ENCODE measurements around the gene PIAS4.

The PIAS4 gene

DNA sequence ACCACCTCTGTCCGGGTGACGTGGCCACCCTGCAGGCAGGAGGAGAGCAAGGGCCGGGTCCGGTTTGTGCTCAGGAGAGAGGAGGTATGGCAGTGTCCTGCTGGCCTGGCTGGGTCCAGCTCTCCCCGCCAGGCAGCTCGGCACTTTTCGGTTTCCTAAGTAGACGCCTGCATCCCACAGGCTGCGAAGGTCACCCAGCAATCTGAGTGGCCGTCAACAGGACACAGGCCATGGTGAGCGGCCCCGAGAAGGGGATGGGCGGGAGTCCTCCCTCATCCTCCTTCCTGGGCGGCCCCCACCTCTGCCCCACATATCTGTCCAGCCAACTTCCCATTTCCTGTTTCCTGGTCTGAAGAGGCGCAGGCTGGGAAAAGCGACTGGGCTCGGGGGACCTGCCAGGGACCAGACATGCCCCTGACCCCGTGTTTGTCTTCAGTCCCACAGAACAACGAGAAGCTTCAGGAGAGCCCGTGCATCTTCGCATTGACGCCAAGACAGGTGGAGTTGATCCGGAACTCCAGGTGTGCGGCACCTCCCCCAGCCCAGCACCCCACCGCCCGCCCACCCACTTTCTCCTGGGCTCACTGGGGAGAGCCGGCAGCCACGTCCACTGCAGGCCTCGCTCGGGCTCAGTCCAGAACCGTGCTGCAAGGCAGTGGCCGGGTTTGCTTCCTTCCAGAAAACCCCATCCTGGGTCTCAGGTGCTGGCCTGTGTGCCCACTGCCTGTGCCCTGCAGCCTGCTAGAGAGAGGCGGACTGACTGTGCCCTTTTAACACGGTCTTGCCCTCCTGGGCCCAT, 16.3 kb downstream of the PIAS4 start:
- DNase-seq (ENCODE audit: low spot score) = no peak

DNA sequence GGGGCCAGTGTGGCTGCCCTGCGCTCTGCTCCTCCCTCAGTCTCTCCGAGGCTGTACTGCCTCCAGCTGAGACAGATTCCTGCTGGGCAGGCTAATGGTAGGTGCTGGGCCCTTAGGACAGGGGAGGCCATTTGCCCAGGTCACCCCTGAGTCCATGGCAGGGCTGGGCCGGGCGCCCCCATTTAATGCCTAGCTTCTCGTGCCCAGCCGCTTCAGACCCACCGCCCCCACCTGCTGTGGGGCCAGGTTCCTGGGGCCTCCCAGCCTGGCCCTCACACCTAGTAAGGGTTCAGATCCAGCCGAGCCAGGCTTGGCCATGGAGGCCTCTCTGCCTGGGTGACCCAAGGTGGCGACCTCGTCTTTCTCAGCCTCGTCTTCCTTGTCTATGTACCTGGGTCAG, 17.8 kb downstream of the PIAS4 start:
- DNase-seq (ENCODE audit: low spot score) = no peak

DNA sequence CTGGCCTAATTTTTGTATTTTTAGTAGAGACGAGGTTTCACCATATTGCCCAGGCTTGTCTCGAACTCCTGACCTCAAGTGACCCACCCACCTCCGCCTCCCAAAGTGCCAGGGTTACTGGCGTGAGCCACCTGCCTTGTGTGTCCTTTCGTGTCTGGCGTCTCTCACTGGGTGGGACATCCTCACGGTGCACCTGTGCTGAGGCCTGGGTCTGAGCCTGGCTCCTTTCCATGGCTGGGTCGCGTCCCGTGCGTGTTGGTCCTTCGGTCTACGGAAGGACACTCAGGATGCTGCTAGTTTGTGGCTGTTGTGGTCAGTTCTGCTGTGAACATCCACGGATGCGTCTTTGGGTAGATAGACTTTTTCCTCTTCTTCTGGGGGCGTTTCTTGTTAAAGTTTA, 19.6 kb downstream of the PIAS4 start:
- DNase-seq (ENCODE audit: low spot score) = no peak

DNA sequence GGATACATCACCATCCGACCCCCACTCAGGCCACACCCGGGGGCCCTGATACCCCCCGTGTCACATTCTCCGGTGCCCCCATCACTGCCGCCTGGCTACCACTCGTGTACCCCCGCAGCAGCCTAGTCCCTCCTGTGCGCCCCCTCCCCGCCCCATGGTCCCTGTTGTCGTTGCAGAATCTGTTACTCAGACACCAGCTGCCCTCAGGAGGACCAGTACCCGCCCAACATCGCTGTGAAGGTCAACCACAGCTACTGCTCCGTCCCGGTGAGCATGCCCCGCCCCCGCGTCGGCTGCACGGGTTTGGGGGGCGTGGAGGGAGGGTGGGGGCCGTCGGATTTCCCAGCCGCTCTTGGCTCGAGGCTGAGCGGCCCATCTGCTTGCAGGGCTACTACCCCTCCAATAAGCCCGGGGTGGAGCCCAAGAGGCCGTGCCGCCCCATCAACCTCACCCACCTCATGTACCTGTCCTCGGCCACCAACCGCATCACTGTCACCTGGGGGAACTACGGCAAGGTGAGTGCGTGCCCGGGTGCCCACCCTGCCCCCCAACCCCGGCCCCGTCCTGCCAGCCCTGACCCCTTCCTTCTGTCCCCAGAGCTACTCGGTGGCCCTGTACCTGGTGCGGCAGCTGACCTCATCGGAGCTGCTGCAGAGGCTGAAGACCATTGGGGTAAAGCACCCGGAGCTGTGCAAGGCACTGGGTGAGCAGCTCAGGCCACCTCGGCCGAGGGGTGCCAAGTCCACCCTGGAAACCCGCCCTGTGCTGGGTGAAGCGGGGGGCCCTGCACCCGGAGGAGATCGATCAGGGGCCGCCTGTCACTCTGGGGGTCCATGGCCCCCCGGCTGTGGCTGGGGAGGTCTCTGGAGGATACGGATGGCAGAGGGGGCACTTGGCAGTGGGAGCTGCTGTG, 21.1 kb downstream of the PIAS4 start:
- DNase-seq (ENCODE audit: low spot score) = no peak

DNA sequence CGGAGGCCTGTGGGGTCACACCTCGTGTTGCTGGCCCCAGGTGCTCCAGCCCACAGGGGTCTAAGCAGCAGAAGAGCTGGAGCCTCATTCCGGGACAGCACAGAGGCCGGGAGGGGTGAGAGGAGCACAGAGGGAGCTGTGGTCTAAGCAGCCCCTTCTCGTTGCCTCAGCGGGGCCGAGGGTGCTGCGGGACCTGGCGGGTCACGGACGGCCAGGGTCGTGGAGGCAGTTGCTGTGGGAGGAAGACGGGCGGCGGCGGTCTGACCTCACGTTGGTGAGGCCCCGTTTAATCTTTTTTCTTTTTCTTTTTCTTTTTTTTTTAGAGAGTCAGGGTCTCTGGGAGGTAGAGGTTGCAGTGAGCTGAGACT, 21.7 kb downstream of the PIAS4 start:
- no peak for DNase-seq (ENCODE audit: low spot score)

DNA sequence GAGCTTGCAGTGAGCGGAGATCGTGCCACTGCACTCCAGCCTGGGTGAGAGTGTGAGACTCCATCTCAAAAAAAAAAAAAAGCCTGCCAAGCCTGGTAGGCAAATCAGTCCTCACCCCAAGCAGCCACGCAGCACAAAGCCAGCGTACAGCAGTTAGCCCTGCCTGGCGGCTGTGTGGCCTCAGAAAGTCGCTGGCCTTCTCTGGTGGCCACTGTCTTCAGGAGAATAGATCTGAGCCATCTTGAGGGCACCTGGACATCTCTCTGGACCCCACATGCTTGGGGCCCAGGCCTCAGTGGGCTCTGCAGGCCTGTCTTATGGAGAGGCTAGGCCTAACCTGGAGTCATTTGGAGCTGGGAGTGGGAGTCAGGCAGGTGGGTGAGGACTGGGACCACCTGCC, 23.0 kb downstream of the PIAS4 start:
- no peak for DNase-seq (ENCODE audit: low spot score)

DNA sequence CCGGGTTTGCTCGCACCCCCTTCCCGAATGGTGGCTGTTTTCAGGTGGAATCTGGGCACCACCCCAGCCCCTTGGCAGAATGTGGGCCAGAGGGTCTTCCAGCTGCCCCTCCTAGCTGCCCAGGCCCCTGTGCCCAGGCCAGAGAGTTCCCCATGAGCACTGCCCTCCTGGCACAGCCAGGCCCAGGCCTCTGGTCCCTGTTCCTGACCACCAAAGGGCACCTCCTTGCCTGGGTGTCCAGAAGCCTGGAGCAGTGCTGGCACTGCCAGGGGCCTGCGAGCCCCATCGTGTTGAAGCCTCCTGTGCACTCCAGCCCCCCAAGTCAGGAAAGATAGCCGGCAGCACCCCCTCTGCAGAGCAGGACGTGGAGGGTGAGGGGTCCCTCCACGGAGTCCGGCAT, 23.4 kb downstream of the PIAS4 start:
- DNase-seq (ENCODE audit: low spot score) = no peak

DNA sequence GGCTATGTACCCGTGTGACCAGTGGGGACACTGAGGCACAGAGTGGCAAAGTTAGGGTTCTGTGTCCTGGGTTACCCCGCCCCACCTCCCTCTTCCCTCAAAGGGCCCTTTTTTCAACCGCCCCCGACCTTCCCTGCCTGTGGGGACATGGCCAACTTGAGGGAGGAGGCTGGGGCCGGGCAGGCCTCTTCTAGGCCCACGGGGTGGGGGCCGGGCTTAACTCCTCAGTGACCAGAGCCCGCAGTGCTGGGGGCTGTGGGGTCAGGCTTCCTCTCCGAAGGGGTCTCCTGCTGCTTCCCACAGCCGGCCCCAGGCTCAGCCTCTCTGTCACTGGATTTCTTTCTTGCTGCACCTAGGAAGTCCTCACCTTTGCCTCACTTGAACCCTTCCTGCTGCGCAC, 23.9 kb downstream of the PIAS4 start:
- DNase-seq (ENCODE audit: low spot score) = no peak

DNA sequence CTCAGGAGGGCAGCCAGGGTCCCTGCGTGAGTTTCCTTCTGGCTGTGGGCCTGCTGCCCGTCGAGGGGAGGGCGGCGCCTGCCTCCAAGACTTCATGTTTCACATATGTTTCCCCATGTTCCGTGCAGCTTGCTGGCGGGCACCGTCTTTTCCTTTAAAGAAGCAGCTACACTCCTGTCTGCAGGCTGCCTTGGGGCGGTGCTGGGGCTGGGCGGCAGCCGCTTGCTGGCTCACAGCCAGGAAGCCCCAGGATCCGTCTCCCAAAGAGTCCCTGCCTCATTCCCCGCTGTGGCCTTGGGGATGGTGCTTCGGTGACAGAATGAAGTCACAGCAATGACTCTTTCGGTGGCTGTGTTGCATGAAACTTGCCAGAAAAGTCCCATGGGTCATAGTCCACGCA, 24.9 kb downstream of the PIAS4 start:
- DNase-seq (ENCODE audit: low spot score) = no peak

DNA sequence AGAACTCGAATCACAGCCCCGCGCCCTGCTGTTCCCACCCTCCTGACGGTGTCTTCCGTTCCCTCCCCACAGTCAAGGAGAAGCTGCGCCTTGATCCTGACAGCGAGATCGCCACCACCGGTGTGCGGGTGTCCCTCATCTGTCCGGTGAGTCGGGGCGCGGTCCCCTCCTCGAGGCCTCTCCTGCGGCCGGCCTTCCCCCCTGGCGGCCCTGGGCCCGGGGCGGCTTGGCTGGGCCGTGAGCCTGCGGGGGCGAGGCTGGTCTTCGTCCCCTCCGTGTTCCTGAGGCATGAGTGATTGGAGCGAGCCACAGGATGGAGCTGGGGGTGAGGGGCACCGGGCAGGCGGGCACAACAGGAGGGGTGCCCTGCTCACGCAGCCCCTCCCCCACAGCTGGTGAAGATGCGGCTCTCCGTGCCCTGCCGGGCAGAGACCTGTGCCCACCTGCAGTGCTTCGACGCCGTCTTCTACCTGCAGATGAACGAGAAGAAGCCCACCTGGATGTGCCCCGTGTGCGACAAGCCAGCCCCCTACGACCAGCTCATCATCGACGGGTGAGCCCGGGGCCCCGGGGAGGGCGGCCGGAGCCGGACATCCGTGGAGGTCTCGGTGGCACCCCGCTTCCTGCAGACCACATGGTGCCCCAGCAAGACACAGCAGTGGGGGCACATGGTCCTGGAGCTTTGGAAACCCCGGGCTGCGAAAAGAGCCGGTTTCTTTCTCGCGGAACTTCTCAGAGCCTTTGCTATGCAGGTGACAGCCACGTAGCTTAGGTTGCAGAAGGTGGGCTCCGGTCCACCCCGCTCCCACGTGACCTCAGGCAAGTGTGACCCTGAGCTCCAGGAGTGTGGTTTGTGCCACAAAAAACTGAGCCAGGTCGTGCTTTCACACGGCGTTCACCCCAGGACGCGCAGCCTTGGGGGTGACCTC, 25.8 kb downstream of the PIAS4 start:
- DNase-seq (ENCODE audit: low spot score) = no peak

DNA sequence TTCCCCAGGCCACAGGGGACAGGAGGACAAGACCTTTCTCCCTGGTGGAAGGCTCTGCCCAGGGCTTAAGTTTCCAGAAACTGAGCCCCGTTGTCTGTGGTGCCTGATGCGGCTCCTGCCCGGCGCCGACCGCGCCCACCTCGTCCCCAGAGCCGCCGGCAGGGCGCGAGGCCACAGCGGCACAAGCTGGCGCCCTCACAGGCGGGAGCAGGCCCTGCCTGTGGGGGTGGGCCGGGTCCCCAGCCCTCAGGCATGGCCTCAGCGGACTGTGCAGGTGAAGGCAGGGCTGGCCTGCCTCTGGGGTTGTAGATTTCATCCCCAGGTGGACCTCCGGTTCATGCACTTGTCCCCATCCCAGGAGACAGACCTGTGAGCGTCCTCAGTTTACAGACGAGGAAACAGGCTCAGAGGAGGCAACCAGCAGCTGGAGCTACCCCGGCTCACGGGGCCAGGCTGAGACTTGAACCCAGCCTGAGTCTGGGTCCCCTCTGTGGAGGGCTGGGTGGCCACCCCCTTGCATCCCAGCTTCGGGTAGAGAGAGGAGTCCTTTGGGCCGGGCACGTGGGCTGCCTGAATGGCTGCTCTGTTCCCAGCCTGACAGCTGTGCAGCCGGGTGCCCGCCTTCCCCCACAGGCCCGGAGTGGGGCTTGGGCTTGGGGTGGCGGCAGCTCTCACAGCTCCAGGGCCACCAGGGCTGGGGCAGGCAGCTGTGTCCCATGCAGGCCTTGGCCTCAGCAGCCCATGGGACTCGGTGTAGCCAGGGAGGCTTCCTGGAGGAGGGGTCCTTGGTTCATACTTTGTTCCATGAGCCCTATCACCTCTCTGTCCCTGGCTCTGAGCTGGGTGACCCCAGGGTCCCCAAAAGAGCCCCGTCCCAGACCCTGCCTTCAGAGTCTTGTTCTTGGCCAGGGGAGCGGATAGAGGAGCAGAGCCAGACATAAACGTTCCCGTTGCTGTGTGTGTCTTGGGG, 26.8 kb downstream of the PIAS4 start:
- DNase-seq (ENCODE audit: low spot score) = no peak

DNA sequence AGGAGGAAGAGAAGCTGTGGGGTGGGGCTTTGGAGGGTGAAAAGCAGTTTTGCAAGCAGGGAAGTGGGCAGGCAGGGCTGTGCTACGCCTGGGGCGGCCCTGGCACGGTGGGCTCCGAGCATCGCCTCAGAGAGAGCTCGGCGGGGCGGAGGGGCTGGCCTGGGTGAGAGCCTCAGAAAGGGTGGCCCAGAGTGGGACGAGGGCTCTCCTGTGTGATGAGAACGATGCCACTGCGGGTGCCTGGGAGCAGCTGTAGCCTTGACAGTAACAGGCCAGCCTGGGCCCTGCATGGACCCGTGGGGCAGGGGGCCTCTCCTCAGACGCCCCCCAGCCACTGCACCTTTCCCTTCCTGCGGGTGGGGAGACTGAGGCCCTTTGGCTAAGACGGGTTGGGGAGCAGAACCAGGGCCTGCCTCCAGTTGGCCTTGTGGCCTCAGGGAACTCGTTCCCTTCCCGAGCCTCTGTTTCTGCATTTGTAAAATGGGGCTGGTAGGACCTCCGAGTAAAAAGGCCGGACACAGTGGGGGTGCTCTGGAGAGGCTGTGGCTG, 27.6 kb downstream of the PIAS4 start:
- DNase-seq (ENCODE audit: low spot score) = no peak

DNA sequence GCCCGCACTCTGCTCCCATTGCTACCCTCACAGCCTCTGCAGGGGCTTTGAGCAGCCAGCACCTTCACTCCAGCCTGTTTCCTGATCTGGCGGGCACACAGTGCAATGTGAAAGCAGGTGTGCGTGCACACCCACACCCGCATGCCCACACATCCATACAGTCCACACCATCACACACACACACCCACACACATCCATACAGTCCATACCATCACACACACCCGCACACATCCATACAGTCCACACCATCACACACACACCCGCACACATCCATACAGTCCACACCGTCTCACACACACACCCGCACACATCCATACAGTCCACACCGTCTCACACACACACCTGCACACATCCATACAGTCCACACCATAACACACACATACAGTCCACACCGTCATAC, 28.0 kb downstream of the PIAS4 start:
- DNase-seq (ENCODE audit: low spot score) = no peak

DNA sequence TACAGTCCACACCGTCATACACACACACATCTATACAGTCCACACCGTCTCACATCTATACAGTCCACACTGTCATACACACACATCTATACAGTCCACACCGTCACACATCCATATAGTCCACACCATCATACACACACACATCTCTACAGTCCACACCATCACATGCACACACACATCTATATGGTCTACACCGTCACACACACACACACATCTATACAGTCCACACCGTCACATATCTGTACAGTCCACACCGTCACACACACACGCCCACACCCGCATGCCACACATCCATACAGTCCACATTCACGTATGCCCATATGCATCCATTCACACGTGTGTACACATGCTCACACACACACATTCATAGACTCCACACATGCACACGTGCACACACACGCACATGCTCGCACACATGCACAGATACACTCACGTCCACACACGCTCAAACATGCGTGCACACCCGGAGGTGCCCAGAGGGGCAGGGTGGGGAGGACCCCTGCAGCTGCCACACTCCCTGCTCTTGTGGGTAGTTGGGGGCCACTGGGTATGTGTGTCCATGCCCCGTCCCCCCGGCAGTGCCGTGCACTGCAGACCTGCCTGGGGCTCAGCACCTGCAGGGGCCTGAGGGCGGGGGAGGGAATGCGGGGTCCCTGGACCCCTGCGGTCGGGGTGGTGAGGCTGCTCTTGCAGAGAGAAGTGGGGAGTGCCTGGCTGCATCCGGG, 29.2 kb downstream of the PIAS4 start:
- DNase-seq (ENCODE audit: low spot score) = no peak

DNA sequence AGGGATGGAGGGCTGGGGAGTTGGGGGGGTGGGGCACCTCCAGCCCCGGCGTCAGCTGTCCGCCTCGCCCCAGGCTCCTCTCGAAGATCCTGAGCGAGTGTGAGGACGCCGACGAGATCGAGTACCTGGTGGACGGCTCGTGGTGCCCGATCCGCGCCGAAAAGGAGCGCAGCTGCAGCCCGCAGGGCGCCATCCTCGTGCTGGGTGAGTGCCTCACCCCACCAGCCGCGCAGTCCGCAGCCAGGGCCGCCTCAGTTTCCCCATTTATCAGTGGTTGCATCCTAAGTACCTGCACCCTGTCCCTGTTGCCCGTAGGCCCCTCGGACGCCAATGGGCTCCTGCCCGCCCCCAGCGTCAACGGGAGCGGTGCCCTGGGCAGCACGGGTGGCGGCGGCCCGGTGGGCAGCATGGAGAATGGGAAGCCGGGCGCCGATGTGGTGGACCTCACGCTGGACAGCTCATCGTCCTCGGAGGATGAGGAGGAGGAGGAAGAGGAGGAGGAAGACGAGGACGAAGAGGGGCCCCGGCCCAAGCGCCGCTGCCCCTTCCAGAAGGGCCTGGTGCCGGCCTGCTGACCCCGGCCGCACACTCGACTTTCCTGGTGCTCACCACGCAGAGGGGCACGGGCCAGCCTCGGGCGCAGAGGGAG, 29.9 kb downstream of the PIAS4 start:
- DNase-seq (ENCODE audit: low spot score) = no peak

DNA sequence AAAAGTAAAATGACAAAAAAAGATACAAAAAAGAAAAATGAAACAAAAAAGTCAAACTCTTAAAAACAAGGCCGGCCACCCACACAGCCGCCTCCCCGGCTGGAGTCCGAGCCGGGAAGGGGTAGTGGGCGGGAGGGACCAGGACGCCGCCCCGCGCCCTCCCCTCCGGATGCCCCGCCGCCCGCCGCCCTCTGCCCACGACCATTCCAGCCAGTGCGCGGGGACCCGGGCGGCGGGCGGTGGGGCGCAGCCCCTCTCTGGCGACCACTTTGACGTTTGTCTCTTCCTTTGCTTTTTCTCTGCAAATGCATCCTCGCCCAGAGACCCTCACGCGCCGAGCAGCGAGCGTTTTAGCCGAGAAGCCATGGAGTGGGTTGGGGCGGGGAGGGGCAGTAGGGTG, 30.5 kb downstream of the PIAS4 start:
- no peak for DNase-seq (ENCODE audit: low spot score)

DNA sequence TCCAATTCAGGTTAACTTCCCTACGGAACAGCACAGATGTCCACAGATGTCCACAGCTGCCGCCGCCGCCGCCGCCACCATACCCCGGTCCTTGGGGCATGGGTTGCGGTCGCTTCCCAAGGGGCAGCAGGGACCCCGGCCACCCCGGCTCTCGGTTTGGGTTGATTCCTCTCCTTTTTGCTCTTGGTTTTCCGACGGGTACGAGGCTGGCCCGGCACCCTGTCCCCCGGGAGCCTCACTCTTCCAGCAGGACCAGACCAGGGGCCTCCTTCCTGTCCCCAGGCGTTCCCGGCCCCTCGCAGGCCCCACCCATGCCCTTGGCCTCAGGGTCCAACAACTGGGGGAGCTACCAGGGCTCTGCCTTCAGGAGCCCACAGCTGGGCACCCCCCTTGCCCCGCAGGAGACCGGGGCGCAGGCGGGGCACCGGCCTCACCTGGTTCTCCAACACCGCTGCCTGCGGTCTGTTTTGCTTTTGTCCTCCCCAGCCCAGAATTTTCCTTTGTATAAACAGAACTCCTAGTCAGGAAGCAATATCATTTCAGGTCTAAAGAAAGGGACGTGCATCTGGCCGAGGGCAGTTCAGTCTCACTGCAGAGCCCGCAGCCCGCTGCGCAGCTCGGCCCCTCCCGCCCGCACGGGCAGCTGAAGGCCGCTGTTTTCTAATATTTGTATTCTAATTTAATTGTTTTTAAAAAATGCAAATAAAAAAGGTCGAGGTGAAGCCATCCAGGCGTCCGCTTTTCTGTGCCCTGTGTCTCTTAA, 31.3 kb downstream of the PIAS4 start:
- no peak for DNase-seq (ENCODE audit: low spot score)

DNA sequence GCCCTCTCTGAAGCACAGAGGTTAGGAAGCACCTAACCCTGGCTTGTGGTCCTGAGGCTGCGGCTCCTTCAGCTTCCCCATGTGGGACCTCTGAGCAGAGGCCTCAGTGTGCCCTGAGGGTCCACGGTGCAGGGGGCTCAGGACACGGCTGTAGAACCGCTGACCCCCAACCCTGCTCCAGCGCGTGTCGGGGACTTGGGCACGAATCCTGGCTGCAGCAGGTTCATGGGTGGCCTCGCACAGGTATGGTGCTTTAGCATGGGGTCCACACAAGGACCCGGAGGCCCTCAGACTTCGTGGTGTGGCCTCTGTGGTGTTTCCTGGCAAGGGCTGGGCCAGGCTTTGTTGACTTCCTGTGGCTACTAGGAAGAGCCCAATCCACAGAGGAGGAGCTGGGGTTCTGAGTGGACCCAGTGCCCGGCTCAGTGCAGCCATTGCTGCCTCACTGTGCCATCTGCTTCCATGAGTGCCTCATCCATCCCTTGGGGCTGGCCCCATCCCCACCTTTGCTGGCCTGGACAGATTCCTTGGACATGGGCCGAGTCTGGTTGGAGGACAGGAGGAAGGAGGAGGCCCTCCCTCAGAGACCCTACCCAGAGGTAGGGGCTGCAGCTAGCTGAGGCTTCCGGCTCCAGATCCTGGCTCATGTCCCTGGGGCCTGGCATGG, 34.7 kb downstream of the PIAS4 start:
- DNase-seq (ENCODE audit: low spot score) = no peak
